Sigmoid colon (tissue), 7 donors: ENCODE measurements around the gene KCNH1. TPM values are rescaled to one million over a fixed set of nuclear protein-coding genes. Genes with fewer than 3 reads are reported as not detected.

Experiments
- DNase-seq: peaks from one replicate; pipeline ENCODE4 v3.0.0-alpha.2; 2019
- H3K27ac ChIP-seq, 4 donors: fragments of 200-600 bp; sonication (generic); one replicate each; pipeline ENCODE4 v1.5.1; 2016 to 2019; ENCODE audit warnings: mild to moderate bottlenecking in 1 of 4
- H3K27me3 ChIP-seq, 3 donors: fragments of 200-600 bp; sonication (generic); one replicate each; pipeline ENCODE4 v1.5.1; 2019; ENCODE audit warnings: mild to moderate bottlenecking in 1 of 3
- H3K36me3 ChIP-seq, 4 donors: fragments of 200-600 bp; sonication (generic); one replicate each; pipeline ENCODE4 v1.5.1; 2016 to 2019
- H3K4me1 ChIP-seq, 4 donors: fragments of 200-600 bp; sonication (generic); one replicate each; pipeline ENCODE4 v1.5.1; 2017 to 2019
- H3K4me3 ChIP-seq, 4 donors: fragments of 200-600 bp; sonication (generic); one replicate each; pipeline ENCODE4 v1.5.1; 2017 to 2019; ENCODE audit warnings: mild to moderate bottlenecking in 2 of 4, moderate library complexity in 1 of 4
- H3K9me3 ChIP-seq, 4 donors: fragments of 200-600 bp in 3 of 4; sonication (generic) in 3 of 4; one replicate each; pipeline versions ENCODE4 v1.5.1 to v1.6.1; 2013 to 2019
- EP300 ChIP-seq, 4 donors: sonication (generic); formaldehyde crosslinking; IDR thresholded peaks; one replicate each; pipeline ENCODE4 v1.6.1; 2017; ENCODE audit warnings: antibody characterized with exemption in 4 of 4
- POLR2A ChIP-seq, 2 donors: fragments of 450-650 bp; IDR thresholded peaks; one replicate each; pipeline ENCODE4 v1.6.1; 2016; ENCODE audit warnings: antibody characterized with exemption in 2 of 2, mild to moderate bottlenecking in 2 of 2, moderate library complexity in 2 of 2
- POLR2AphosphoS5 ChIP-seq, 4 donors: sonication (generic); formaldehyde crosslinking; IDR thresholded peaks; one replicate each; pipeline ENCODE4 v1.6.1; 2017; ENCODE audit warnings: antibody characterized with exemption in 4 of 4
- WGBS, 2 donors: extraction: QIAGEN DNeasy Blood & Tissue Kit; methylation state at CpG; one replicate each; pipeline ENCODE4 v1.1.7; 2013; 5-methylcytosine and 5-hydroxymethylcytosine counted together
- intact Hi-C: fragments of 100-400 bp; cut with DNase I; formaldehyde crosslinking; loops from one replicate; pipeline ENCODE4 v1.15.1; 2023
- polyA plus RNA-seq, 3 donors: library from polyadenylated mRNA; stranded (reverse); fragments of 200-250 nt; gene quantifications; one replicate each; pipeline ENCODE4 v1.2.3, GENCODE V29; 2013
- total RNA-seq, 4 donors: library from RNA; depleted of rRNA; stranded (reverse); fragments of >200 nt; gene quantifications; one replicate each; pipeline ENCODE4 v1.1.0, GENCODE V29; 2016
- TF ChIP-seq, protein P1 (sequence below), 4 experiments: fragments of 450-650 bp in 3 of 4; fragments of 200-600 bp in 1 of 4; IDR thresholded peaks; one replicate each; pipeline ENCODE4 v1.5.1; 2016 to 2019; ENCODE audit warnings: antibody characterized with exemption in 4 of 4, mild to moderate bottlenecking in 3 of 4, moderate library complexity in 2 of 4
- donor health status: healthy with polysubstance abuse.
- donor health status: Bipolar disorder and iron deficiency.
- donor health status: healthy.

KCNH1 gene
- total and polyA plus RNA-seq, 7 donors = 0.23 to 3.1 (median 0.55) TPM; not detected in 2

DNA sequence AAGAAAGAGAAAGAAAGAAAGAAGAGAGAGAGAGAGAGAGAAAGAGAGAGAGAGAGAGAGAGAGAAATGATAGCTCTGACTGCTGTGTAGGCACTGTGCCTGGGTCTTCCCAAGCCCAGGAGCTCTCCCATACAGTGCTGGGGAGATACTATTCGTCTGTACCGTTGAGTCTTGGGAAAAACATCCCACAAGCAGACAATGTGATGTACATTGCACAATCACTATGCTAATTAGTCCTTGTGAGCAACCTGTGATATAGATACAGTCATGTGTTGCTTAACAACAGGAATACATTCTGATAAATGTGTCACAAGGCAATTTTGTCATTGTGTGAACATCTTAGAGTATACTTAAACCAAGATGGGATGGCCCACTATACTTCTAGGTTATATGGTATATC, 424.2 kb downstream of the KCNH1 start:
- Histone ChIP-seq H3K27me3 (no peaks in the 10 kb centered on the region), H3K4me3 (no peak overlapping the region), H3K27ac (no peak overlapping the region), H3K36me3 (no peaks in the 10 kb centered on the region), H3K4me1 (no peaks in the 10 kb centered on the region), H3K9me3 (no peaks in the 10 kb centered on the region)
- intact Hi-C loops = no loop called here
- 88 to 89% methylated on average over 2 of the region's 2 CpGs for WGBS, 2 donors
- no peak for DNase-seq
- TF ChIP-seq EP300 (IDR thresholded peaks at IDR 0.05) (no peak), POLR2A (IDR thresholded peaks at IDR 0.05) (no peak), POLR2AphosphoS5 (IDR thresholded peaks at IDR 0.05) (no peak)
- TF ChIP-seq, protein P1, sequence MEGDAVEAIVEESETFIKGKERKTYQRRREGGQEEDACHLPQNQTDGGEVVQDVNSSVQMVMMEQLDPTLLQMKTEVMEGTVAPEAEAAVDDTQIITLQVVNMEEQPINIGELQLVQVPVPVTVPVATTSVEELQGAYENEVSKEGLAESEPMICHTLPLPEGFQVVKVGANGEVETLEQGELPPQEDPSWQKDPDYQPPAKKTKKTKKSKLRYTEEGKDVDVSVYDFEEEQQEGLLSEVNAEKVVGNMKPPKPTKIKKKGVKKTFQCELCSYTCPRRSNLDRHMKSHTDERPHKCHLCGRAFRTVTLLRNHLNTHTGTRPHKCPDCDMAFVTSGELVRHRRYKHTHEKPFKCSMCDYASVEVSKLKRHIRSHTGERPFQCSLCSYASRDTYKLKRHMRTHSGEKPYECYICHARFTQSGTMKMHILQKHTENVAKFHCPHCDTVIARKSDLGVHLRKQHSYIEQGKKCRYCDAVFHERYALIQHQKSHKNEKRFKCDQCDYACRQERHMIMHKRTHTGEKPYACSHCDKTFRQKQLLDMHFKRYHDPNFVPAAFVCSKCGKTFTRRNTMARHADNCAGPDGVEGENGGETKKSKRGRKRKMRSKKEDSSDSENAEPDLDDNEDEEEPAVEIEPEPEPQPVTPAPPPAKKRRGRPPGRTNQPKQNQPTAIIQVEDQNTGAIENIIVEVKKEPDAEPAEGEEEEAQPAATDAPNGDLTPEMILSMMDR (IDR thresholded peaks at IDR 0.05) = no peak

DNA sequence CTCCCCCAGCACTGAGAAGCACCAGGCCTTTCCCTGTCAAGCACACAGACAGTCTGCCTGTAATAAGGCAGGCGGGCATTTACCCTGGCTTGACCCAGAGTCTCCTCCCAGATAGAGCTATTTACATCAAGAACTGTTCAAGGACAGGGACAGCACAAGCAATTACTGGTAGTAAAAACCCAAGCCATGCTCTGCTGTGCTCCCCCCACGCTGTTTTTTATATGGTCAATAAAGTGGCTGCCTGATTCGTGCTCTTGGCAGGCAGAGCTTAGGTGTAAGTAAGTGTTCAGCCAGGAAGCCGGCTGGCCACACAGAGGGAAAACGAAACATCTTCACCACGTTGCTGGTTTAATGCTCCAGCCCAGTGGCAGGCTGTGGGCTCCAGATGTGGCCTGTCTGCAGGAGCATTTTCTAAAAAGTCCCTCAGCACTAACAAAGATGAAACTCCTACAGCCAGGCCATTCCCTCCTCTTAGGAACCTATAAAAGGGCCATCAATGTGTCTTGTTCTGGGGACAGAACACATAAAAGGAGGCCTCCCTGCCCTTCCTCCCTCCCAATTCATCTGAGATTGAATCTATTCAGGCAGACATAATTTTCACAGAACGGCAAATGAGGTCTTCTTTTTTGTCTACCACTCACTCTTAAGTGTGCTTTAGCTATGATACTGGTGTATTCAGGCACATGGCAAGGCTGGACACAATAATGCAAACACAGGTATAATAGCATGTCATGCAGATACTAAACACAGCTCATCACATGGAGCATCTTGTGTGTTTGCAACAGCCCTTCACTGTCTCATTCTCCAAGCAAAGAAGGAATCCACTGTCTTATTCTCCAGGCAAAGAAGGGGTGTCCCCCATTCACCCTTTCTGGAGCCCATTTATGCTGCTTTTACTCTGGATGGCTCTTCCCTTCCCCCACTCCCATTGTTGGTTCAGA, 426.4 kb downstream of the KCNH1 start:
- 11 to 54% methylated on average over 7 of the region's 7 CpGs for WGBS, 2 donors
- Histone ChIP-seq H3K4me1 (no peaks in the 10 kb centered on the region), H3K36me3 (no peaks in the 10 kb centered on the region), H3K4me3 (no peak overlapping the region), H3K9me3 (no peaks in the 10 kb centered on the region), H3K27me3 (no peaks in the 10 kb centered on the region), H3K27ac (no peak overlapping the region)
- intact Hi-C loops = no loop called here
- TF ChIP-seq, protein P1 (IDR thresholded peaks at IDR 0.05) = no peak
- TF ChIP-seq POLR2AphosphoS5 (IDR thresholded peaks at IDR 0.05) (no peak), POLR2A (IDR thresholded peaks at IDR 0.05) (no peak), EP300 (IDR thresholded peaks at IDR 0.05) (no peak)
- no peak for DNase-seq

DNA sequence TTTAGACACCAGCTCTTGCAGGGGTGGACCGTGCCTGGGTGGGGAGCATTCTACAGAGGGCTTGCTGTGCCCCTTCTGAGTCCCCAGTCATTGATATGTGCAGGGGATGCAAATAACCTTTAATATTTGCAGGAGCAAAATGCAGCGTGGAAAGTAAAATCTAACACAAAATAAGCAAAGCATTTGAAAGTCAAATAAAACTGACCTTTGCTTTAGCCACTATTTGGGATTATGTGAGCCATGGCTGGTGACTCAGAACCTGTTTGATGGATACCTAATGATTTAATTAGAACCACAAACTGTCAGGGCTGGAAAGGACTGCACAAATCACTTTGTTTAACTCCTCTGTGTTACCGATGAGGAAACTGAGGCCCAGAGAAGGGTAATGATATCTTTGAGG, 427.7 kb downstream of the KCNH1 start:
- WGBS, 2 donors = 50 to 74% methylated on average over 3 of the region's 3 CpGs
- TF ChIP-seq, protein P1 (IDR thresholded peaks at IDR 0.05) = no peak
- no peak for TF ChIP-seq POLR2AphosphoS5 (IDR thresholded peaks at IDR 0.05)
- TF ChIP-seq EP300 (IDR thresholded peaks at IDR 0.05) = no peak
- no peak for TF ChIP-seq POLR2A (IDR thresholded peaks at IDR 0.05)
- intact Hi-C loops = no loop called here

DNA sequence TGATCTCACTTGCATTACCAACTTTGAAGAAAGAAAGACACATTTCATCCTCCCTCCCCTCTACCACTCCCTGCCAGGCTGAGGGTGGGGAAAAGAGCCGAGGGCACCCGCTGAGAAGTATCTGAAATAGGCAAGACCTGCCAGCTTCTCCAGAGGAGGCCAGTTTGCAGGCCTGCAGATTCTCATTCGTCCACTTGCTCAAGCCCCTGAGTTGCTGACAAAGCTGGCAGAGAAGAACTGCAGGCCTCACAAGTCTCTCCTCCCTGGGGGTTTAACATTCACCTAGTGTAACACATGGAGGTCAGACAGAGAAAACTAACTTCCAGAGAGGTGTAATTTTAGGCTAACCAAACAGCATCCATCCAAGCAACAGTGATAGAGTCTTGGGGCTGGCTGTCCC, 428.9 kb downstream of the KCNH1 start:
- Histone ChIP-seq H3K27ac (no peak overlapping the region), H3K9me3 (no peaks in the 10 kb centered on the region), H3K27me3 (no peaks in the 10 kb centered on the region), H3K4me1 (peaks cover 0 to 6% (median 3%) of the 10 kb centered on the region in 4 donors), H3K36me3 (no peaks in the 10 kb centered on the region), H3K4me3 (no peak overlapping the region)
- DNase-seq = no peak
- TF ChIP-seq EP300 (IDR thresholded peaks at IDR 0.05) (no peak), POLR2AphosphoS5 (IDR thresholded peaks at IDR 0.05) (no peak), POLR2A (IDR thresholded peaks at IDR 0.05) (no peak)
- TF ChIP-seq, protein P1 (IDR thresholded peaks at IDR 0.05) = no peak
- 92 to 95% methylated on average over 3 of the region's 3 CpGs for WGBS, 2 donors
- intact Hi-C loops = no loop called here

More for the DNA sequence above, 427.7 kb downstream of the KCNH1 start:
- H3K27ac ChIP-seq = no peak overlapping the region
- no peak overlapping the region for H3K4me3 ChIP-seq
- no peak for DNase-seq
- H3K27me3 ChIP-seq = no peaks in the 10 kb centered on the region
- H3K4me1 ChIP-seq = no peaks in the 10 kb centered on the region
- no peaks in the 10 kb centered on the region for H3K36me3 ChIP-seq
- H3K9me3 ChIP-seq = no peaks in the 10 kb centered on the region
